Endothelial cell of umbilical vein (primary cell): Measurements from ENCODE around the gene ROCK2. TPM values are rescaled to one million over a fixed set of nuclear protein-coding genes. Genes with fewer than 3 reads are reported as not detected.

Source experiments
- BruUV-seq: library from RNA; stranded (reverse); fragments of 400-500 nt; replicated peaks from 2 replicates; lab custom pipeline; 2021; lab: Mats Ljungman, UMichigan
- CTCF ChIA-PET: fragments of 300-600, 350-600 bp; sonication (Branson Sonifier 250); formaldehyde crosslinking; loops from one replicate; lab custom pipeline; 2021; ENCODE audit warnings: antibody characterized with exemption, inconsistent platforms; lab: Charles Lee
- POLR2A ChIA-PET: fragments of 300-600, 350-600 bp; sonication (Branson Sonifier 250); formaldehyde crosslinking; loops from one replicate; lab custom pipeline; 2021; ENCODE audit warnings: antibody characterized with exemption, inconsistent platforms; lab: Charles Lee
- DNase-seq: peaks from one replicate; pipeline ENCODE4 v3.0.0-alpha.2; 2011; ENCODE audit warnings: low read depth, low spot score
- FAIRE-seq: peaks from 2 replicates; lab custom pipeline; 2011; peaks lifted over from hg19 to GRCh38; lab: Jason Lieb, UNC
- H2AFZ ChIP-seq: 2 replicates; pipeline ENCODE4 v1.6.0; 2012; ENCODE audit warnings: low read depth, low read length, control low read depth, inconsistent platforms
- H3K27ac ChIP-seq: 2 replicates; pipeline ENCODE4 v1.5.1; 2011; ENCODE audit warnings: low read depth, mild to moderate bottlenecking, control low read depth, low read length, moderate library complexity; ENCODE audit not compliant: insufficient read depth
- H3K27me3 ChIP-seq, 2 experiments: 2 replicates each; pipeline versions ENCODE4 v1.6.0 to v1.6.1; 2011; ENCODE audit warnings: low read length in 2 of 2, mixed read lengths in 1 of 2; ENCODE audit not compliant: control insufficient read depth in 2 of 2, insufficient read depth in 2 of 2
- H3K36me3 ChIP-seq, 2 experiments: 2 replicates in 1 of 2; 3 replicates in 1 of 2; pipeline ENCODE4 v1.5.1; 2011; ENCODE audit warnings: low read length in 2 of 2, mild to moderate bottlenecking in 1 of 2, moderate library complexity in 1 of 2; ENCODE audit not compliant: control insufficient read depth in 2 of 2, insufficient read depth in 2 of 2; ENCODE audit errors: extremely low read depth in 1 of 2
- H3K4me1 ChIP-seq: 3 replicates; pipeline ENCODE4 v1.5.1; 2011; ENCODE audit warnings: mild to moderate bottlenecking, low read length; ENCODE audit not compliant: control insufficient read depth, insufficient read depth; ENCODE audit errors: extremely low read depth
- H3K4me2 ChIP-seq: 2 replicates; pipeline ENCODE4 v1.6.1; 2011; ENCODE audit warnings: low read length, control low read depth, mixed read lengths; ENCODE audit not compliant: insufficient read depth
- H3K4me3 ChIP-seq, 3 experiments: fragments of 200-600 bp in 1 of 3; sonication (generic), shearing (Covaris generic) in 1 of 3; replicated peaks in 1 of 3; 2 replicates each; pipeline ENCODE4 v1.5.1; 2011 to 2016; ENCODE audit warnings: control low read depth in 3 of 3, low read length in 3 of 3, mild to moderate bottlenecking in 2 of 3, inconsistent platforms in 1 of 3, low read depth in 1 of 3, moderate library complexity in 1 of 3; ENCODE audit not compliant: insufficient read depth in 1 of 3
- H3K79me2 ChIP-seq: 2 replicates; pipeline ENCODE4 v1.6.0; 2012; ENCODE audit warnings: low read length, inconsistent platforms; ENCODE audit not compliant: control insufficient read depth, insufficient read depth
- H3K9ac ChIP-seq: replicated peaks from 2 replicates; pipeline ENCODE3; 2011; ENCODE audit warnings: low read length, control low read depth; ENCODE audit not compliant: insufficient read depth; ENCODE audit errors: extremely low read depth
- H3K9me1 ChIP-seq: replicated peaks from 3 replicates; pipeline ENCODE4 v1.6.0; 2011; ENCODE audit warnings: mild to moderate bottlenecking, low read length; ENCODE audit not compliant: control insufficient read depth, insufficient read depth; ENCODE audit errors: extremely low read depth
- H3K9me3 ChIP-seq: replicated peaks from 2 replicates; pipeline ENCODE4 v1.5.1; 2012; ENCODE audit warnings: low read length, inconsistent platforms; ENCODE audit not compliant: control insufficient read depth, insufficient read depth
- H4K20me1 ChIP-seq: replicated peaks from 2 replicates; pipeline ENCODE3; 2011; ENCODE audit warnings: mild to moderate bottlenecking, low read length; ENCODE audit not compliant: control insufficient read depth, insufficient read depth; ENCODE audit errors: extremely low read depth
- EZH2 ChIP-seq: IDR thresholded peaks from 2 replicates; pipeline ENCODE4 v1.6.1; 2012; ENCODE audit warnings: borderline replicate concordance, low read depth, mild to moderate bottlenecking, moderate library complexity, low read length, inconsistent platforms; ENCODE audit not compliant: severe bottlenecking
- FOS ChIP-seq: IDR thresholded peaks from 2 replicates; pipeline ENCODE4 v1.6.1; 2011; ENCODE audit warnings: mild to moderate bottlenecking, low read length, moderate library complexity, borderline replicate concordance; ENCODE audit not compliant: insufficient read depth
- GATA2 ChIP-seq: IDR thresholded peaks from 2 replicates; pipeline ENCODE4 v1.7.0; 2011; ENCODE audit warnings: low read depth, mild to moderate bottlenecking, moderate library complexity, mixed read lengths, low read length; ENCODE audit not compliant: insufficient read length, insufficient read depth
- MAX ChIP-seq: IDR thresholded peaks from 2 replicates; pipeline ENCODE4 v1.6.1; 2011; ENCODE audit not compliant: insufficient read depth, insufficient read length
- POLR2A ChIP-seq: IDR thresholded peaks from 2 replicates; pipeline ENCODE4 v1.6.1; 2012; ENCODE audit warnings: low read depth, mild to moderate bottlenecking, control low read depth, low read length
- POLR2AphosphoS5 ChIP-seq: IDR thresholded peaks from 2 replicates; pipeline ENCODE4 v1.6.1; 2012; ENCODE audit warnings: low read depth, mild to moderate bottlenecking, control low read depth, low read length, moderate library complexity; ENCODE audit not compliant: insufficient read depth
- dilution Hi-C: fragments of 300-500 bp; cut with MboI; formaldehyde crosslinking; loops from one replicate; pipeline ENCODE4 v1.15.0; 2019; ENCODE audit warnings: low sequenced_read_pairs; ENCODE audit not compliant: extremely low pct_ligation_motif_present
- intact Hi-C: fragments of 100-400 bp; cut with micrococcal nuclease; formaldehyde crosslinking; loops from one replicate; pipeline ENCODE4 v1.10.0; 2022
- polyA plus RNA-seq, 4 experiments: library from polyadenylated mRNA; depleted of rRNA in 3 of 4; stranded (reverse) in 3 of 4; unstranded in 1 of 4; fragments of >200 nt; gene quantifications; 2 replicates each; pipeline versions ENCODE4 v1.2.1 to v1.2.3, GENCODE V29; 2011 to 2012; ENCODE audit warnings: missing spikeins in 1 of 4
- total RNA-seq: library from RNA; stranded (reverse); gene quantifications from 2 replicates; pipeline ENCODE4 v1.2.3, GENCODE V29; 2021

Gene ROCK2
- total and polyA plus RNA-seq, 2 donors (not counting 3 experiments of a cell fraction or from before 2014, with no cell fraction given) = 5.2 to 56.5 TPM

DNA sequence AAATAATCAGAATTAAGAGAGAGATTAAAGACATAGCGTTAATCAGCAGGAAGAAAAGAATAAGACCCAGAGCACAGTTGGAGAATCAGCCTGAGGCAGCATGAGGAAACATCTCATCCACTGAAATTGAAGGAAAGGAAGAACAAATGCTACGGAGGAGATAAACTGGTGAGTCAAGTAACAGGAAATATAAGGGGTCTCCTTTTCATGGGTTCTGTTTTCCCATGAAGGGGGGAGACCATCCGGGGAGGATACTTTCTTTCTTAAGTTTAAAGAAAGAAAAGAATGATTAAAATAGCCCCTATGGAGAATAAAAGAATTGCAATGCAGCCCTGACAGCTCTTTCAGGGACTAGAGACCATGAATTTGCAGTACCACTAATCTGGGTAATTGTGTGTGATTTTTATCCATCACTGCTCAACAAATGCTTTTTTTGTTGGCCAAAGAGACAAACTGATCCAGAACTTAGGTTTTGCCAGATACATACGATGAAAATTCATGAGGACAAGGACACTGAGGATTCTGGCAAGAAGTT is 17.7 kb downstream of the ROCK2 start:
- no peaks in the 10 kb centered on the region for H3K27me3 ChIP-seq
- no TSS peak for BruUV-seq
- peaks cover 18% of the 10 kb centered on the region for H3K4me1 ChIP-seq
- H3K9me3 ChIP-seq = no peaks in the 10 kb centered on the region
- ChIA-PET POLR2A (no interaction called here), CTCF (interaction anchor here (0.7 to 3.9 kb wide), 9 partner anchors 9 to 92 kb away, joined by 3 to 12 read pairs (median 5); no protein-coding TSS in a partner anchor)
- peak overlapping the region in 2 of 3 experiments; percentile 5 to 30 for H3K4me3 ChIP-seq
- TF ChIP-seq POLR2A = no peak
- peak; percentile 53 for TF ChIP-seq GATA2
- TF ChIP-seq MAX = no peak
- peak; percentile 16 for TF ChIP-seq FOS
- no peak for TF ChIP-seq POLR2AphosphoS5
- TF ChIP-seq EZH2 = no peak
- no peak overlapping the region for H3K9ac ChIP-seq
- no peaks in the 10 kb centered on the region for H3K36me3 ChIP-seq
- dilution Hi-C loops = no loop called here
- FAIRE-seq = peak; percentile 67
- peaks cover 88% of the 10 kb centered on the region for H3K79me2 ChIP-seq
- intact Hi-C loops = no loop called here
- no peak overlapping the region for H3K27ac ChIP-seq
- H4K20me1 ChIP-seq = peaks cover 20% of the 10 kb centered on the region
- H2AFZ ChIP-seq = no peak overlapping the region
- H3K9me1 ChIP-seq = no peaks in the 10 kb centered on the region
- H3K4me2 ChIP-seq = peak overlapping the region; percentile 79
- peak; percentile 70 for DNase-seq
